Measurements from ENCODE around the gene RAPGEF1.

DNA sequence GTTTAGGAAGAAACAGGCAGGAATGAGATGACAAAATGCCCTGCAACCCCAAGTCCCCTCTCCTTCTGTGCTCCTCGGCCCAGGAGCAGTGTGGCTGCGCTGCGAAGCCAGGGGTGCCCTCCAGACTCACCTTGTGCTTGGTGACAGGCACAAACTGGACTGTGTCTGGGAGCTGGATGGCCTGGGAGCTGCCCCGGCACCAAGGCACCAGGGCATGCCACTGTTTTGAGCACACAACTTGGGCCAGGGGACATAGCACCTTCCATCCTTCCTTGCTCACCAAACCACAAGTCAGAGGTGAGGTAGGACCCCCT lies 143.5 kb downstream of the RAPGEF1 start:
- TF ChIP-seq, protein P1, sequence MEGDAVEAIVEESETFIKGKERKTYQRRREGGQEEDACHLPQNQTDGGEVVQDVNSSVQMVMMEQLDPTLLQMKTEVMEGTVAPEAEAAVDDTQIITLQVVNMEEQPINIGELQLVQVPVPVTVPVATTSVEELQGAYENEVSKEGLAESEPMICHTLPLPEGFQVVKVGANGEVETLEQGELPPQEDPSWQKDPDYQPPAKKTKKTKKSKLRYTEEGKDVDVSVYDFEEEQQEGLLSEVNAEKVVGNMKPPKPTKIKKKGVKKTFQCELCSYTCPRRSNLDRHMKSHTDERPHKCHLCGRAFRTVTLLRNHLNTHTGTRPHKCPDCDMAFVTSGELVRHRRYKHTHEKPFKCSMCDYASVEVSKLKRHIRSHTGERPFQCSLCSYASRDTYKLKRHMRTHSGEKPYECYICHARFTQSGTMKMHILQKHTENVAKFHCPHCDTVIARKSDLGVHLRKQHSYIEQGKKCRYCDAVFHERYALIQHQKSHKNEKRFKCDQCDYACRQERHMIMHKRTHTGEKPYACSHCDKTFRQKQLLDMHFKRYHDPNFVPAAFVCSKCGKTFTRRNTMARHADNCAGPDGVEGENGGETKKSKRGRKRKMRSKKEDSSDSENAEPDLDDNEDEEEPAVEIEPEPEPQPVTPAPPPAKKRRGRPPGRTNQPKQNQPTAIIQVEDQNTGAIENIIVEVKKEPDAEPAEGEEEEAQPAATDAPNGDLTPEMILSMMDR (IDR thresholded peaks at IDR 0.05): no peak
- no peak for TF ChIP-seq POLR2A (IDR thresholded peaks at IDR 0.05)

All from testis (tissue), 2 donors.